NCI-H2081 (cell line): ENCODE measurements around the gene DDX10.
"Not testable (repeated sequence)": the region's sequence is repeated elsewhere in the genome, so short reads cannot be mapped to it uniquely, and the experiment has no call there.

ENCODE experiments used
- DNase-seq, 2 experiments: peaks; one replicate each; lab custom pipeline; 2025; lab: John Stamatoyannopoulos, UW

DDX10 gene

GRCh38 chr11:108664730-108665525, at the start of gene DDX10:
Gene DDX10 (plus strand): TSS chr11:108665069. CDS start chr11:108665154, 85 bp downstream.
- peak; percentile 98 to 99 for DNase-seq

GRCh38 chr11:108616549-108616948, 48.3 kb upstream of the DDX10 start:
- DNase-seq, result no peak

GRCh38 chr11:108617055-108617454, 47.8 kb upstream of the DDX10 start:
- DNase-seq, result no peak

- DNase-seq, result no peak
Measured at GRCh38 chr11:108618529-108618928, 46.3 kb upstream of the DDX10 start.

- no peak for DNase-seq
Measured at GRCh38 chr11:108620958-108621772, 43.7 kb upstream of the DDX10 start.

GRCh38 chr11:108622341-108622740, 42.5 kb upstream of the DDX10 start:
- DNase-seq, result no peak

GRCh38 chr11:108624196-108624925, 40.5 kb upstream of the DDX10 start:
- no peak for DNase-seq

GRCh38 chr11:108628326-108628725, 36.5 kb upstream of the DDX10 start:
- DNase-seq, result no peak

- DNase-seq, result no peak
Measured at GRCh38 chr11:108628812-108629211, 36.1 kb upstream of the DDX10 start.

- no peak for DNase-seq
Measured at GRCh38 chr11:108629274-108629673, 35.6 kb upstream of the DDX10 start.

- no peak for DNase-seq
Measured at GRCh38 chr11:108632041-108632704, 32.7 kb upstream of the DDX10 start.

- DNase-seq, result no peak
Measured at GRCh38 chr11:108635106-108635505, 29.8 kb upstream of the DDX10 start.

- no peak for DNase-seq
Measured at GRCh38 chr11:108636222-108636621, 28.6 kb upstream of the DDX10 start.

- no peak for DNase-seq
Measured at GRCh38 chr11:108639146-108639545, 25.7 kb upstream of the DDX10 start.

GRCh38 chr11:108641752-108642151, 23.1 kb upstream of the DDX10 start:
- DNase-seq, result not testable (repeated sequence)

- DNase-seq, result no peak
Measured at GRCh38 chr11:108643974-108644373, 20.9 kb upstream of the DDX10 start.

- no peak for DNase-seq
Measured at GRCh38 chr11:108645970-108646369, 18.9 kb upstream of the DDX10 start.

GRCh38 chr11:108647387-108647700, 17.5 kb upstream of the DDX10 start:
- DNase-seq, result no peak

- peak; percentile 68 to 69 for DNase-seq
Measured at GRCh38 chr11:108647701-108648527, 17.0 kb upstream of the DDX10 start.

- DNase-seq, result no peak
Measured at GRCh38 chr11:108648528-108648885, 16.4 kb upstream of the DDX10 start.

- DNase-seq, result not testable (repeated sequence)
Measured at GRCh38 chr11:108654100-108654499, 10.8 kb upstream of the DDX10 start.
